Right renal pelvis (tissue), 4 donors: ENCODE data around the gene RAB31. TPM values are rescaled to one million over a fixed set of nuclear protein-coding genes. Genes with fewer than 3 reads are reported as not detected.
"Not testable (repeated sequence)": the region's sequence is repeated elsewhere in the genome, so short reads cannot be mapped to it uniquely, and the experiment has no call there.

Source experiments
- DNase-seq, 4 donors: peaks; one replicate each; pipeline ENCODE4 v3.0.0-alpha.2; 2013; ENCODE audit warnings: low read depth in 4 of 4, low spot score in 3 of 4, missing footprints in 1 of 4
- polyA plus RNA-seq, 4 donors: library from polyadenylated mRNA; unstranded; fragments of 120-200 nt; gene quantifications; one replicate each; pipeline ENCODE4 v1.2.1, GENCODE V29; 2013; ENCODE audit not compliant: insufficient read length in 4 of 4

RAB31 gene
- polyA plus RNA-seq, 4 donors, result 27.3 to 36.0 (median 34.0) TPM

DNA sequence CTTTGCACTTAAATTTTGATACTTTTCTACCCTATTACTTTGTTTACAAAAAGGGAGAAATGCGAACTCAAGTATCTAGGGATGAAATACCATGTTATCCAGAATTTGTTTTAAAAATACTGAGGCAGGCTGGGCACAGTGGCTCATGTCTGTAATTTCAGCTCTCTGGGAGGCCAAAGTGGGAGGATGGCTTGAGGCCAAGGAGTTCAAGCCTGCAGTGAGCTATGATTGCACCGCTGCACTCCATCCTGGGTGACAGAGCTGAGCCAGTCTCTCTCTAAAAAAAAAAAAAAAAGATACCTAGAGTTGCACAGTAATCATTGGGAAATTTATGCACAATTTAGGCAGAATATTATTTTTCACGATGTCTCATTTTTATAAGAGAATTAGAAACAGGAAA is 193.3 kb downstream of the RAB31 start:
- DNase-seq, result no peak

DNA sequence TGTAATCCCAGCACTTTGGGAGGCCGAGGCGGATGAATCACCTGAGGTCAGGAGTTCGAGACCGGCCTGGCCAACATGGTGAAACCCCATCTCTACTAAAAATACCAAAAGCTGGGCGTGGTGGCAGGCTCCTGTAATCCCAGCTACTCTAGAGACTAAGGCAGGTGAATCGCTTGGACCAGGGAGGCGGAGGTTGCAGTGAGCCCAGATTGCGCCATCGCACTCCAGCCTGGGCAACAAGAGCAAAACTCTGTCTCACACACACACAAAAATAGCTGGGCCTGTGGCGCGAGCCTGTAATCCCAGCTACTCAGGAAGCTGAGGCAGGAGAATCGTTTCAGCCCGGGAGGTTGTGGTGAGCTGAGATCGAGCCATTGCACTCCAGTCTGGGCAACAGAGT is 194.2 kb downstream of the RAB31 start:
- DNase-seq, result not testable (repeated sequence)

DNA sequence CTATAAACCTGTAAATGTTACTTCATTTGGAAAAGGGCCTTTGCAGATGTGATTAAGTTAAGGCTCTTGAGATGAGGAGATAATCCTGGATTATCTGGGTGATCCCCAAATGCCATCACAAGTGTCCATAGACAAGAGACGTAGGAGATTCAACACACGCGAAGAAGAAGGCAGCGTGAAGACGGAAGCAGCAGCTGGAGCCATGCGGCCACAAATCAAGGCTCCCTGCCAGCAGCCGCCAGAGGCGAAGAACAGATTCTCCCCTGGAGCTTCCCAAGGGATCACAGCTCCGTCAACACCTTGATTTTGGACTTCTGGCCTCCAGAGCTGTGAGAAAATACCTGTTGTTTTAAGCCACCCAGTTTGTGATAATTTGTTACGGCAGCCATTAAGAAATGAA is 194.7 kb downstream of the RAB31 start:
- no peak for DNase-seq

DNA sequence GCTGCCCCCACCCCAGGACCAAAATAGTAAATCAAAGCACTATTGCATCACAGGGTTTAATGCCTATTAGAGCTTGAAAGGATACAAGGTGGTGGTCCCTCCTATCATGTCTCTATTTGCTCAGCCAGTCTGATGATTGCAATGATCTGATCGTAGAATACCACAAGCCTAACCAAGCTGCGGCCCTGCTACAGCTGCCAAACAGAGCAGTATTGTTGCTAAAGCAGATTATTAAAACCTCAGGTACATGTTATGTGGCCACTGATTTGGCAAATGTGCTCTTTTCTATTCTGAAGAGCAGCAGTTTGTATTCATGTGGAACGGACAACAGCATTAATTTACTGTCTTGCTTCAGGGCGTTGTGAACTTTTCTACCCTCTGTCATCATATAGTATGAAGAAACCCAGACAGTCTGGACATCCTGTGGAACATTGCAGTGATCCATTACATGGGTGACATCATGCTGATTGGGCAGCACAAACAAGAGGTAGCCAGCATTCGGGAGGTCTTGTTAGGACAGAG is 197.4 kb downstream of the RAB31 start:
- DNase-seq, result no peak

DNA sequence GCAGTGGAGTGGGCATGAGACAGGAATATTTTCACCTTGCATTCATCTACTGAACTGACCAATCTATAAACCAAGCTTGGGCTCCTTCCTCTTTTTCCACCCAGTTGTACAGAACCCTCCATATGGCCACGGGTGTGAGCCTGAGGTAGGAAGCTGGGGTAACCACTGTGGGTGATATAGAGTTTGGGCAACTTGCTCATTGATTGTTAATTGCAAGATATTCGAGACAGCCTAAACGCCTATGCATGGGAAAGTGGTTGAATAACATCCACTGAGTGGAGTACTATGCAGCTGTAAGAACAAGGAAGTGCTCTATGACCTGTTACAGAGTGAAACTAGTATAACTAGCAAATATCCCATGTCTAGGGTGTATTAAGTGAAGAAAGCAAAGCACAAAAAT is 198.4 kb downstream of the RAB31 start:
- no peak for DNase-seq

DNA sequence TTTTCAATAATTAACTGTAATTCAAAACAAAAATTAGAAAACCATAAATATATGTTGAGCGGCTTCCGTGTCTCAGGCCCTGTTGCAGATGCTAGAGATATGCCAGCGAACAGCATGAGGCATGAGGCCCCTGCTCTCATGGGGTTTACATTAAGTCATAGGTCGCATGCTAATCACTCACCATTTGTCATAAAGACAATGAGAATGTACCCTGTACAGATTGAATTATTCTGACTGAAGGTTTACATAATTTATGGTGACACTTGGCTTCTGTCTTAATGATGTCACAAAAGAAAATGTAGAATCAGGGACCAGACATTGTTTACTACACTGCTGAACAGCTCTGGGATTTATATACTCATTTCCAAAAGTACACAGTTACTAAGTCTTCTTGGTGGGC is 199.8 kb downstream of the RAB31 start:
- no peak for DNase-seq

DNA sequence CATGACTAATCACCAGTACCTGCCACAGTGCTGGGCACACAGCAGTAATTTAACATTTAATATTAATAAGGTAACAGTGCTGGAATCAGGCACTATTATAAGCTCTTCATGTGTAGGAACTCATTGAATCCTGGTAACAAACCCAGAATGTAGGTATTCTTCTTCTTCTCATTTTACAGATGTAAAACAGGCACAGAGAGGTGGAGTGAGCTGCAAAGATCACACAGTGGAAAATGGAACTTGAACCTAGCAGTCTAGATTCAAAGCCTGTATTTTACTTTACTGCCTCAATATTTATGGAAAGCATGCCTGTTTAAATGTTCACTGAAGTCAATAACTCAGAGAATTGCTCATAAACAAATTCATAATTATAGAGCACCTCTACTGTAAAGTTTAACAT is 202.0 kb downstream of the RAB31 start:
- no peak for DNase-seq

DNA sequence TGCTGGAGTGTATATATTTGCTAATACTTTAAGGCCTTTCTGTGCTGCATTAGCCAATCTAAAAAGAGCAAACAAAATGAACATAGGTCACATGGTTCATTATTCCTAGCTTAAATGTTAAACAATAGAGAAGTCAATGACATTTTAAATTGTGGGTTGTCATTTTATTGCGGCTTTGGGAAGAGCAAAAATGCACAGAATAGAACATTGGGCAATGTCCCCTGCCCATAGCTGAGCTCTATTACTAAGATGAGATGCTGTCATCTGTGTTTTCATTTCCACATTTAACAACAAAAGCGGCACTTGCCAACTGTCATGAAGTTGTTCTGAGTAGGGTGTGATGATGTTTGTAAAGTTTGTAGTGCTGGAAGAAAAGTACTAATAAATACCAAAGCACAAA is 202.6 kb downstream of the RAB31 start:
- DNase-seq, result no peak

DNA sequence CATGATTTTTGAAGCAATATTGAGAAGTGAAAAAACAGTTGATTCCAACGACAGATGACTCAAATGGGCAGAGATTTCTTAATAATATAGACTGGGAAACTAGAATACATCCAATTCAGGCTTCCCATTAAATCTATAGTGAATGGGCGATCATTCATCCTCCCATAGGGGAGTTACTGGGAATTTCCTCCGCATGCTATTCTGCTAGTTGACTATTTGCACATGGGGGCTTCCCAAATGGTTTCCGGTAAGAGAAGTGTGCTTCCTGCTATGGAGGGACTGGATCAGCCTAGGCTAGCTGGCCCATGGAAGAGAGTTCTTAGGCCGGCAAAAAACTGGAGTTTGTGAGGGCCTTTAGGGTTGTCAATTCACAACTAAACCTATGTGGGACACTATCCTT is 203.1 kb downstream of the RAB31 start:
- DNase-seq, result no peak

Other genes with a start within 250 kb of the RAB31 start
- gene RALBP1, start 232.8 kb upstream of the RAB31 start, polyA plus RNA-seq, result 10 to 100 TPM; 74.3 to 84.4 (median 79.1) TPM
- gene PPP4R1, start 93.7 kb upstream of the RAB31 start, polyA plus RNA-seq, result 10 to 100 TPM; 83.2 to 99.2 (median 91.0) TPM
- under 1 TPM in 3 of 4 donors, not detected in 1; 0.05 to 0.14 (median 0.10) TPM for gene TXNDC2, start 177.7 kb downstream of the RAB31 start, polyA plus RNA-seq
- gene VAPA, start 205.7 kb downstream of the RAB31 start, polyA plus RNA-seq, result 100 to 1,000 TPM; 232 to 288 (median 275) TPM